Uterus (tissue), 4 donors: ENCODE measurements around the gene FAM110A. TPM values are rescaled to one million over a fixed set of nuclear protein-coding genes. Genes with fewer than 3 reads are reported as not detected.

Experiments
- total RNA-seq, 4 donors: library from RNA; depleted of rRNA in 3 of 4; stranded (reverse); fragments of >200 nt in 3 of 4; gene quantifications; one replicate each; pipeline versions ENCODE4 v1.1.0 to v1.2.4, GENCODE V29; 2014 to 2023
- donor health status: DM: yes; HTN: yes; CAD: no.

The FAM110A gene
- total RNA-seq, 4 donors from 2014 or later = 0.59 to 6.2 (median 4.0) TPM

Other genes with a start within 250 kb of the FAM110A start
- gene TCF15, start 223.4 kb upstream of the FAM110A start, total RNA-seq = 1 to 10 TPM in 1 of 4 donors, under 1 TPM in 2, not detected in 1; 0.51 to 1.0 (median 0.97) TPM
- 10 to 100 TPM in 3 of 4 donors, 1 to 10 TPM in 1; 6.1 to 33.2 (median 16.6) TPM for gene SRXN1, start 180.5 kb upstream of the FAM110A start, total RNA-seq
- not detected for gene SCRT2, start 157.9 kb upstream of the FAM110A start, total RNA-seq
- 1 to 10 TPM in 3 of 4 donors, under 1 TPM in 1; 0.83 to 8.7 (median 1.5) TPM for gene SLC52A3, start 65.2 kb upstream of the FAM110A start, total RNA-seq
- gene ANGPT4, start 82.6 kb downstream of the FAM110A start, total RNA-seq = 1 to 10 TPM in 3 of 4 donors, under 1 TPM in 1; 0.55 to 8.8 (median 3.8) TPM
- gene RSPO4, start 168.6 kb downstream of the FAM110A start, total RNA-seq = under 1 TPM in 1 of 4 donors, not detected in 3; 0.67 TPM